Activated T-cell treated with anti-CD3 and anti-CD28 coated beads, Interleukin-2, amount 50 U/mL, for 1 hour (primary cell): ENCODE data around the gene TBX20.
"Not testable (repeated sequence)": the region's sequence is repeated elsewhere in the genome, so short reads cannot be mapped to it uniquely, and the experiment has no call there.

ENCODE experiments used
- DNase-seq: peaks from one replicate; pipeline ENCODE4 v3.0.0-alpha.2; 2020

The TBX20 gene

DNA sequence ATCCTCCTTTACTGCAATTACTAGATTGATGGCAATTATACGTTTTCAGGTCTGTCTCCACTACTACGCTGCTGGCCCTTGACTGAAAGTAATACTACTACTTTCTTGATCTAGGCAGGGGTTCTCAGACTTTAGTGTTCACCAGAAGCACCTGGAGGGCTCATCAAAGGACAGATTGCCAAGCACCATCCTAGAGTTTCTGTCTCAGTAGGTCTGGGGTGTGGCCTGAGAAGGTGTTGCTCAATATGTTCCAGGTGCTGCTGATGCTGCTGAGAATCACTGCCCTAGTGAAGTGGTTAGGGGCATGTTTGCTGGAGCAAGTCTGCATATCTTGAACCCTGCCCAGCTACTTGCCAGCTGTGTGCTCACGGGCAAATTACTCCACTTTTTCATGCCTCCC, 37.9 kb downstream of the TBX20 start:
- not testable (repeated sequence) for DNase-seq

DNA sequence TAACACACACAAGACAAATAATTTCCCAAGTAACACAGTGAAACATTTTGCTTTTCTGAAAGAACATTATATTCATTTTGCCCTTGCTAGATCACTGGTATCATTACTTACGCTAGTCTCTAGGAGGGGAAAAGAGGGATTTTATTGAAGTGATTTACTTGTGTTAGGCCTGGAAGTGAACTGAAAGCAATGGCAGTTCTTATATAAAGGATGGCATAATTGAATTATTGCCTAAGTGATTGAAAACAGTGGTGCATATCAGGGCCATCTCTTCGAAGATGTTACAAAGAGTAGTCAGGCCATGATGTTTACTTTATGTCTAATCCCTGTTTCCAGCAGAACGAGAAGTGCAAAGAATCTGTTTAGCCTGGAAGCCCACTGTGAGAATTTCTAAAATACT, 38.8 kb downstream of the TBX20 start:
- DNase-seq = not testable (repeated sequence)

DNA sequence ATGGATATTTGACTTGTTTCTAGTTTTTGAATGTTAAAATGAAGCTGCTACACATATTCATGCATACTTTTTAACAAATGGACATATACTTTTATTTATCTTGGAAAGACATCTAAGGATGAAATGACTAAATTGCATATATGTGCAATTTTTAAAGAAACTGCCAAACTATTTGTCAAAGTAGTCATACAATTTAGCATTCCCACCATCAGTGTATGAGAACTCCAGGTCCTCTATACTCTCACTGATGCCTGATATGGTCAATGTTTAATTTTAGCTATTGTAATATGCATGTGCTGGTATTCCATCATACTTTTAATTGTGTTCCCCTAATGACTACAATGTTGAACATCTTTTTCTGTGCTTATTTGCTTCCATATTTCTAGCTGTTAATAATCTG, 47.0 kb downstream of the TBX20 start:
- DNase-seq = not testable (repeated sequence)

DNA sequence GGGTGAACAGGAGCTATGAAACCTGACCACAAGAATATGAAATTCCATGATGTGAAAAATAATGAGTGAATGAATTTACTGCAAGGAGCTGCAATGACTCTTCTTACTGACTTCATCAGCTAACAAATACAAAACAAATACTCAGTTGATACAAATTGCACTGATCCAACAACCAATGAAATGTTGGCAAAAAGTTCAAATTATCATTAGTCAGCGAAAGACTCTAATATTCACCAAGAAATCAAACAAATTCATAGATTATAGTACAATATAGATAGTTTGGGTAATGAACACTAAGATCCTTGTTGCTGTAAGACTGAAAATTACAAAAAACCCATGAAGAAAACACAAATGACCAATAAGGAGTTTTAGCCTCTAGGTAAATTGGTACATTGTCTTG, 49.0 kb downstream of the TBX20 start:
- DNase-seq = not testable (repeated sequence)

DNA sequence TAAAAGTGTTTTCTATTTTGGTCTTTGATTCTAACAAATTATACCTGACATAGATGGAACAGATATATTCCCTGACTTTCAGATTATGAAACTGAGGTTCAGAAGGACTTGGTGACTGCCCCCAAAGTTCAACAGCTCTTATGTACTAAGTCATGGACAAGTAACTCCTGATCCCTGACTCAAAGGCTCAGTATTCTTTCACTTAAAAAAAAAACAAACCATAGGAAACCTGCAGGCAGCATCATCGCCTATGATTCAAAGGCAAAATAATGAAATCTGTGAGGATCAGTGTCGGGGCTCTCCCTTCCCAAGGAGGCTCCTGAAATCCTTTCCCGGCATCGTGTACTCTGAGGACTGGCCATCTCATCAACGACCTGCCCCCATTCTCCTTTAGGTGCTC, 49.9 kb downstream of the TBX20 start:
- not testable (repeated sequence) for DNase-seq

DNA sequence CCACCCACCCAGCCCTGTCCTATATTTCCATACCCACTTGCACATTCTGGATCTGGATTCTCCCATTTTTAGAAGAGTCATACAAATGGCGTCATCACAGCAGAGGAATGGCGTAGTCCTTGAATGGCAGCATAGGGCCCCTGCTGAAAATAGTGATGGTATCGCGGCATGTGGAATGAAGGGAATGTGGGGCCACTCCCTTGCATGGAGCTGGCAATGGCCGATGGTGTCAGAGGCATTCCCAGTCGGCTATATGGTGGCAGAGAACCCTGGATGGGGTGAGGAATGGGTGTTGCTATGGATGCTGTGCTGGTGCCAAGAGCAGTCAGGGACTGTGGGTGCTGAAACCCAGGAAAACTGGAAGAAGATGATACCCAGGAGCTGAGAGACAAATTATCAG, 51.5 kb downstream of the TBX20 start:
- not testable (repeated sequence) for DNase-seq

DNA sequence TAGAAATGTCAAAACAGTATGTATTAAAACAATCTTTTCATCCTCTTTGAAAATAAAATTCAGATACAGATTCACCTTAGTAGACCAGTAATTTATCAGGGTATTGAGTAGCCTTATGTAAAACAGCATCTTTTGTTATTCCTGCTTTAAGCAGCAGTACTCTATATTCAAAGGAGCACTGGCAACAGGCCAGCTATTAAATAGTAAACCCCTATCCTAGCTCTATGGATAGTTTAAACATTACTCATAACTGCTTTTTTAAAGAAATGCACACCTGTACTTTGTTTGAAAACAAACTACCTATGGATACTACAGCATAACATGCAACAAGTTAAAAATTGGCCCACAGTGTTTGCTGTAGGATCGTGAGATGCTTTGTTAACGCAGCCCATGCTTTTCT, 53.7 kb downstream of the TBX20 start:
- not testable (repeated sequence) for DNase-seq

DNA sequence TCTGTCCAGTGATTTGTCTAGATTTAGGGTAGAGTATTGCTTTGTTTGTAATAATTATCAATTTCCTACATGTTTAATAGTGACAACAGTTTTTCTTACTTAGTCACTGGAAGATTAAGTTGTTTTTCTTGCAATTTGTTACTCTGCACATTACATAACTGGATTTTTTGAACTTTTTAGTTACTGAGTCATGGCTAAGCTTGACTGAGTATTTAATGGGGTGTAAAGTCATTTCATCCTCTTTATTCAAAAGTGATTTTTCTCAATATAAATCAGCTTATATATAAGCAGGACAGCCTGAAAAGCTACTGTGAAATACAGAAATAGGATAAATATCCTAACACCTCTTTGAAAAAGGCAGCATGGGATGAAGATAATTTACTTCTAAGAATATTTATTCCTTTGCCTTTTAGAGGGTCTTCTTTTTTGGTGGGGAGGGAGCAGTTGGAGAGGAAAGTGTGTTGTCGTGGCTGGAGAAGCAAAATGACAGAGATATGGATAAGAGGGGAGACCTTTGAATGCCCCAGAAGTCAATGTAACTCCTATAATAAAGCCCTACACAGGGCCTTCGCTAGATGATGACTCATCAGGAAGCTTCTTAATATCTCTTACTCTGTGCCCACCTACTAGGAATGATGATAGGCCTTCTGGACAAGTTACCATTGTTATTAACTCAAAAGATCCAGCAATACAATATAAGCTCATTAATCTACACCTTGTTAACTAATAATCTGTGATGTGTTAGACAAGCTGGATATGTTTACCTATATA, 55.3 kb downstream of the TBX20 start:
- DNase-seq = not testable (repeated sequence)

DNA sequence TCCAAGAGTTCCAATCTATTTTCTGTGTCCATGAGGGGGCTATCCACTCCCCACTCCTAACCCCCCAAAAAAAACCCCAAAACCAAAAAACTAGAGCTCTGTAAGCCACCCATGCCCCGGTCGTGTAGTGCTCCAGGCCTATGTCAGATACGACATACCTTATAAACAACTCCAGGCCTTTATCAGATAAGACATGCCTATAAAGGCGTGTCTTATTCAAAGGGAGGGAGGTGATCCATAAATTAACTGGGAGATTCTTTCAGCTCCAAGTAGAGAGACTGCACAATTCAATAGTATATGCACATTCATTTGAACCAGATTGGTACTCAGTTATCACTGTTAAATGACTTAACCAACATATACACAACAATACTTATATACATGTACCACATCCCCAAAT, 62.3 kb downstream of the TBX20 start:
- DNase-seq = not testable (repeated sequence)

DNA sequence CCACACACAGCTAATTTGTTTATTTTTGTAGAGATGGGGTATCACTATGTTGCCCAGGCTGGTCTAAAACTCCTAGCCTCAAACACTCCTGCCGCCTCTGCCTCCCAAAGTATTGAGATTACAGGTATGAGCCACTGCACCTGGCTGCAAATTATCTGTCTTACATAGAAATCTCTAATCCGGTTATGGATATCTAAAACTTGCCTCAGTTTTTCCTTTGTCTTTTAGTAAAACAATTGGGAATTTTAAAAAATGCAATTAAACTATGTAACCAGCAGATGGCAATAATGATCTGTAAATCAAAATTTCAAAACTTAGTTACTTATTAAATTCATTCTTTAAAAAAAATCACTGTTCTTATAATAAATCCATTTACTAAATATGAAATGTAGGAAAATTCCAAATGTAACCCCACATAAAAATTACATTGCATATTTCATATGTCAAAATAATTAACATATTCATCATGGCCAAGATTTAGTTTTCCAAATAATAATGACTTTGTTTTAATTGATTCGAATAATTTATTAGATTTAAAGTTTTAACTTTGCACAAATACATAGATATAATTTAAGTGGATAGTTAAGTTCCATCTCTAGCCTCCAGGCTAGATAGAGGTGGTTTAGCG, 63.6 kb downstream of the TBX20 start:
- DNase-seq = not testable (repeated sequence)

DNA sequence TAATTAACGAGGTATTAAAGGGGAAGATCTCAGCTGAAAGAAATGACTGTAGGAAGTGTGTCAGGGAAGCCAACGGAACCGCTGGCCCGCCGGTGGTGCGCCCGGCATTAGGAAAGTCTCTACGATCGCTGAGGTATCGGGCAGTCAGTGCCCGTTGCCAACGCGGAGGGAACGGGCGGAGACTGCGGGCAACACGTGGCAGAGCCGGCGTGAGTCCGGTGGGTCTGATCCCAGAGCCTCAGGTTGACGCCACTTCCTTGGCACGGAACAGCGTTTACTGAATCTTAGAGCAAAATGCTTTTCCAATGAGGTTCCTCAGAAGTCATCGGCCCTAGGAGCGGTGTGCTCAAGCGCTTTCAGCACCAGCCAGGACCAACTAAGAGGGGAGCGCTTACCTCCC, 67.1 kb downstream of the TBX20 start:
- DNase-seq = not testable (repeated sequence)

DNA sequence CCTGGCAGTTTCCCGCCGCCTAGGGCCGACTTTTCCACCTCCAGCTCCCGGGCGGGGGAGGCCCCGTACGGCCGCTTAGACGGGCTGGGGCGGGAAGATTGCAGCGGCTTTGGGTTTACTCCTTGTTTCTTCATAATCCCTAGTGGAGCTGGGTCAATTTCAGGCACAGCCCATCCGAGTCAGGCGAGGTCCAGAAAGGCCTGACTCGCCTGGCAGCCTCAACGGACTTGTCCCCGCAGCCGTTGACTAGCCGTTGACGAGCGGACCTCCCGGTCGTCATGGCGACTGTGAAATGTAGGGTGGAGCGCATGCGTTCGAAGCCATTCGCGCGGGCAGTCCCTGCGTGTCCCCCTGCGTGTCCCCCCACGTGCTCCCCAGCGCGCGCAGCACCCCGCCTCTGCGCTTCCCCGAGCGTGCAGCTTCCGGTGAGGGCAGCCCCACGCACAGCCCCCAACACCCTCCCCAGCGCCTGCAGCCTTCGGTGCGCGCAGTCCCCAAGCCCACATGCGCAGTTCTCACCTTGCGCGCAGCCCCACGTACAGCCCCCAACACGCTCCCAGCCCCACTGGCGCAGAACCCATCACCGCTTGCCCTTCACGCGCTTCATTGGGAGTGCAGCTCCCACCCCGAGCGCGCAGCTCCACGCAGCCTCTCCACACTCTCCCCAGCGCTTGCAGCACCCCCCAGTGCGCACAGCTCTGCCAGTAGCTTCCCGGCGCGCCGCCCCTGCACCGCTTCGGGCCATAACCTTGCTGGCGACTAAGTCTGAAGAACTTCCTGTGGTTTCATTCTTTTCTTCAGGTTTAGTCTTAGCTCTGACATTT, 67.8 kb downstream of the TBX20 start:
- no peak for DNase-seq

DNA sequence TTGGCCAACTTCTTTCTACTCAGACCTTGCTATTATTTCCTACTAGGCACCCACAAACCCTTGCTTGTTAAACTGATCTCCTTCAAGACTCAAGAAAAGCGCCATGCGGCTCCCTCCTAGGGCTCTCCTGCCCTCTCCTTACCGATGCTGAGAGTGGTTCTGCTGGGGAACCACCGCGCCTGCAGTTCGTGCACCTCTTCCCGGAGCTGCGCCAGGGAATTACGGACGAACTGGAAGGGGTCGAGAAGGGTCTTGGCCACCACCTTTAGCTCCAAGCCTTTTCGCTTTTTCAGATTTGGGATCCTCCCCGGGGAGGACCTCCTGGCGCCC, 68.4 kb downstream of the TBX20 start:
- DNase-seq = not testable (repeated sequence)

DNA sequence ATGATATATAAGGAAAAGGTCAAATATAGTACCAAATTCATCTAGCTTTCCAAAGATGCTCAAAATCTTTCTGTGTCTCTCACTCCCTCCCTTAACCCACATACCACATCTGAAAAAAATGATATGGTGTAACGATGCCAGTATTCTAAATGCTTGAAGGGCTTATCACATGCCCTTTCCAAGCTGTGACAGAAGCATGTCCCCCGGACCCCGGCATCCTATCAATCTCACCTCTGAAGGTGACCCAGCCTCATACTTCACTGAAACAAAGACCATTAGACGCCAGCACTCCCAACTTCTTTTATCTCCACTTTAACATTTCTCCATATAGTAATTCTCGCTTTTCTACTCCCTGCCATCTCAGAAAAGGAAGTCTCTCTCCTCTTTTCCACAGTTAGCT, 68.9 kb downstream of the TBX20 start:
- not testable (repeated sequence) for DNase-seq

DNA sequence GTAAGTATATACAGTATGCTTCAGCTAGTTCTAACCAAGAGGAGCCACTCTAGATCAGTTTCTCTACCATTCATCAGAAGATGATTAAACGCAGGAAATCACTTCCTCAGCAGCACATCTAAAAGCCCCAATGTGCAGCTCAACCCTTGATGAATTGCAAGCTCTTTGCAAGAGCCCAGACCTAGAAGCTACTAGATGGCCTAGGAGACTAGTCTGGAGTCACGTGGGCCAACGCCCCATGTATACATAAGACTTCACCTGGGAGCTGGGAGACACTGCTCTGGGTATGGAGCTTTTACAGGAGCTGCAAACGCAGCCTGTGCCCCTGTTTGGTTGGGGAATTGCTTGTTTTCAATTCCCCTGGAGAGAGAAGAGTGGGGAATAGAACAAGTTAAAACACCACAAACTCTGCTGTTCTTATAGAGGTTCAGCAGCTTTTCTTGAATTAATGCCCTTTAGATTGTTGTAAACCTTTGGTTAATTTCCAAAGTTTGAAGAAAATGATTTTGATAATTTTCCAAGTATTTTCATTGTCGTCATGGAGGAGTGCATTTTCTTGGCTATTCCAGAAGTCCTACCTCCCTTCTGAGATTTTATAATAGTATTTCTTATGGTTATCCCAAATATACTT, 69.9 kb downstream of the TBX20 start:
- not testable (repeated sequence) for DNase-seq

DNA sequence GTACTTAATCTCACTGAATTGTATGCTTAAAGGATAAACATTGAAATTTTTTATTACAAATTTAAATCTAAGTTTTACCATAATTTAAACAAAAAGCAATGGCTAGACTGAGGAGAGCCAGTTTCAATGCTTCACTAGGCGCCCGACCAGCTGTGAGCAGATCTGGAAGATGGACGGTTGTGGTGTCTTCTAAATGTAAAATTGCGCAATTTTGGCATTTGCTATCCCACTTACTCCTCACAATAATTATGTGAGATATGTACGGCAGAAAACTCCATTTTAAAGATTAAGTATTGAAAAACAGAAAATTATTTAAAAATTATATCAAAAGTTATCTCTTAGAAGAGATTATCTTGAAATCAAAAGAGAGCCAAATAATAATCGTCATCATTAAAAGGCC, 73.2 kb downstream of the TBX20 start:
- DNase-seq = not testable (repeated sequence)

DNA sequence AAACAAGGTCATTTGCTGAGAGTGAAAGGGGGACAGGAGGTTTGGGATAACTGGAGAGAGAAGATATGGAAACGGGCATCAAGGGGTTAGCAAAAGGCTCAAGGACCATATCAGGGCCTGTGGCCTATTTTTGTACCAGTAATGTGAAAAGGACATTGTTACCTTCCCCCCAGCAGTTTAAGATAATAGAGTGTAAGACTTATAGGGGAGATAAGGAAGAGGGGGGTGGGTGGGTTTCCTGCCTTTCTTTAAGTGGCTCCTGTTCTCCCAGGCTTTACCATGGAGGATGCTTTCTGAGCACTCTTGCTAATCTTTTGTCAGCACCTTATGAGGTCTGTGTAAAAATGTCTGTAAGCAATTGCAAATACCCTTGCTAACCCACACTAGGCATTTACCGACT, 80.7 kb downstream of the TBX20 start:
- DNase-seq = not testable (repeated sequence)

DNA sequence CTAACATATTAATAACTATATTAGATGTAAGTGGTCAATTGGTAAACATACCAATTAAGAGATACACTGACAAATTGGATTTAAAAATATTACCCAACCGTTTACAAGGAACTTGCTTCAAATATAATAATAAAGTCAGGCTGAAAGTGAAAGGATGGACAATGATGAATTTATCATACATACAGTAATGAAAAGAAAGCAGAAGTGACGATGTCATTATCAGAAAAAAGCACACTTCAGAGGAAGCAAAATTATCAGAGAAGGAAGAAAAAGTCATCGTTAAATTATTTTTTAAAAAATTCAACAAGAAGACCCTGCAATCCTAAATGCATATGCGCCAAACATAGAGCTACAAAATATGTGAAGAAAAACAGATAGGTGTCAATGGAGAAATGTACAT, 81.8 kb downstream of the TBX20 start:
- not testable (repeated sequence) for DNase-seq

DNA sequence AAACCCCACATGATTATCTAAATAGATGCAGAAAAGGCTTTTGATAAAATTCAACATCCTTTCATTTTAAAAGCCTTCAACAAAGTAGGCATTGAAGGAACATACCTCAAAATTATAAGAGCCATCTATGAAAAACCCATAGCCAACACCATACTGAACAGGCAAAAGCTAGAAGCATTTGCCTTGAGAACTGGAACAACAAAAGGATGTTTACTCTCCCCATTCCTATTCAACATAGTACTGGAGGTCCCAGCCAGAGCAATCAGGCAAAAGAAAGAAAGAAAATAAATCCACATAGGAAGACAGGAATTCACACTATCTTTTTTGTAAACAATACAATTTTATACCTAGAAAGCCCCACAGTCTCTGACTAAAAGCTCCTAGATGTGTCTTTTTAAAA, 86.2 kb downstream of the TBX20 start:
- not testable (repeated sequence) for DNase-seq

DNA sequence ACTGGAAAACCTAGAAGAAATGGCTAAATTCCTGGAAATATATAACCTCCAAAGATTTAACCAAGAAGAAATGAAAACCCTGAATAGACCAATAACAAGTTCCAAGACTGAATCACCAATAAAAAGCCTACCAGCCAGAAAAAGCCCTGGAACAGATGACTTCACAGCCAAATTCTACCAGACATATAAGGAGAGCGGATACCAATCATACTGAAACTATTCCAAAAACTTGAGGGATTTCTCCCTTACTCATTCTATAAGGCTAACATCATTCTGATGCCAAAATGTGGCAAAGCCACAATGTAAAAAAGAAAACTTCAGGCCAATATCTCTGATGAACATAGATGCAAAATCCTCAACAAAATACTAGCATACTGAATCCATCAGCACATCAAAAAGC, 86.7 kb downstream of the TBX20 start:
- DNase-seq = not testable (repeated sequence)

DNA sequence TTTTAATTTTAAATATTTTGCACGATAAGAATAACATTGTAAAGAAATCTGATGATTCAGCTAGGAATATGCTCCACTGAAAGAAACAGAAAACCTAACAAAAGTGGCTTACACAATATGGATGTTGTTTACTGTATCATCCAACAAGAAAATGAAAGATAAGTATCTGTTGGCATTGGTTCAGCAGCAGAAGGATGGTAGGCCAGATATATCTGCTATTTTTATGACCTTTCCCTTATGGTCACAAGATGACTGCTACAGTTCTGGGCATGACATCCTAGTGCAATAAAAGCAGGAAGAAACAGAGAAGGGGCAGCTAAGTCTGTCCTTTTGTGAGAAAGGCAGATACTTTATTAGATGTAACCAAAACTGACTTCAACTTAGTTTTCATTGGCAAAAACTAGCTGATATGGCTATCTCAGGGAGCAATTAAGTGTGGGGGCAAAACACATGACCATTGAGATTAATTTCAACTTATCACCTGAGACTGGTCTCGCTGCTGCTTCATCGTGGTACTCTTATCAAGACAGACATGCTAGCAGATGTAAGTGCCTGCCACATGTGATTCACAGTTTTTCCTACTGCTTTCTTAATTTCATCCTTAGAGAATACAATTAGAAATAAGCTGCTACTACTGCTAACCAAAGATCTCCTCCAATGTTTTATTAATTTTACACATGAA, 92.7 kb downstream of the TBX20 start:
- not testable (repeated sequence) for DNase-seq
